Measurements from ENCODE around the gene WFIKKN1.

- TF ChIP-seq ARNTL (CRISPR knock-in tag; IDR thresholded peaks at IDR 0.05; ENCODE audit: borderline replicate concordance, low read depth) (no peak), ZFP3 (CRISPR knock-in tag; IDR thresholded peaks at IDR 0.05) (no peak), RARB (CRISPR knock-in tag; IDR thresholded peaks at IDR 0.05) (no peak), PATZ1 (CRISPR knock-in tag; IDR thresholded peaks at IDR 0.05; ENCODE audit: borderline replicate concordance) (no peak), ZFP30 (CRISPR knock-in tag; IDR thresholded peaks at IDR 0.05) (no peak)
Measured at GRCh38 chr16:627454-628239, 3.1 kb upstream of the WFIKKN1 start.

Measured in SK-N-SH treated with all-trans-retinoic acid at 6 μM for 48 hours (cell line).